HFF-Myc (cell line): ENCODE data around the gene VAMP5.

Source experiments
- DNase-seq: peaks from one replicate; pipeline ENCODE4 v3.0.0-alpha.2; 2011; ENCODE audit warnings: low read depth; ENCODE audit errors: extremely low read depth
- H3K4me3 ChIP-seq: replicated peaks from 2 replicates; pipeline ENCODE4 v1.5.1; 2011; ENCODE audit warnings: low read depth, mild to moderate bottlenecking, control low read depth, low read length
- CTCF ChIP-seq: IDR thresholded peaks from 2 replicates; pipeline ENCODE4 v1.5.1; 2012; ENCODE audit warnings: mild to moderate bottlenecking, low read depth, low read length, control low read depth; ENCODE audit errors: missing control alignments

Gene VAMP5

GRCh38 chr2:85584354-85584856, at the start of gene VAMP5:
VAMP5 (plus strand) TSS chr2:85584431; CDS start chr2:85584491, 60 bp downstream.
- TF ChIP-seq CTCF, result no peak
- H3K4me3 ChIP-seq, result peak within 1 kb of the TSS; percentile 44
- DNase-seq, result no peak

- TF ChIP-seq CTCF, result no peak
- H3K4me3 ChIP-seq, result no peak overlapping the region
- DNase-seq, result no peak
These were observed 49.4 kb upstream of the VAMP5 start for GRCh38 chr2:85534881-85535280.

GRCh38 chr2:85536479-85536878, 47.8 kb upstream of the VAMP5 start:
- peak overlapping the region; percentile 96; the same call in 1 of the 2 replicates for H3K4me3 ChIP-seq
- DNase-seq, result peak; percentile 72
- TF ChIP-seq CTCF, result no peak

- peak overlapping the region; percentile 96 for H3K4me3 ChIP-seq
- DNase-seq, result no peak
- no peak for TF ChIP-seq CTCF
These were observed 46.4 kb upstream of the VAMP5 start for GRCh38 chr2:85537600-85538506.

- peak within 1 kb of the TSS; percentile 96 for H3K4me3 ChIP-seq
- peak; percentile 77 for DNase-seq
- TF ChIP-seq CTCF, result peak; percentile 64
These were observed 45.5 kb upstream of the VAMP5 start, which contains the start of gene MAT2A for GRCh38 chr2:85538507-85539360. MAT2A (plus strand) TSS chr2:85539168; CDS start chr2:85539288, 120 bp downstream.

GRCh38 chr2:85539361-85540132, 44.7 kb upstream of the VAMP5 start:
- no peak for TF ChIP-seq CTCF
- peak overlapping the region; percentile 96 for H3K4me3 ChIP-seq
- DNase-seq, result no peak
